ENCODE measurements around the gene HDAC4.
"Not testable (repeated sequence)": the region's sequence is repeated elsewhere in the genome, so short reads cannot be mapped to it uniquely, and the experiment has no call there.

The HDAC4 gene

GRCh38 chr2:239050252-239050649 is 350.6 kb downstream of the HDAC4 start:
- DNase-seq = no peak

DNA sequence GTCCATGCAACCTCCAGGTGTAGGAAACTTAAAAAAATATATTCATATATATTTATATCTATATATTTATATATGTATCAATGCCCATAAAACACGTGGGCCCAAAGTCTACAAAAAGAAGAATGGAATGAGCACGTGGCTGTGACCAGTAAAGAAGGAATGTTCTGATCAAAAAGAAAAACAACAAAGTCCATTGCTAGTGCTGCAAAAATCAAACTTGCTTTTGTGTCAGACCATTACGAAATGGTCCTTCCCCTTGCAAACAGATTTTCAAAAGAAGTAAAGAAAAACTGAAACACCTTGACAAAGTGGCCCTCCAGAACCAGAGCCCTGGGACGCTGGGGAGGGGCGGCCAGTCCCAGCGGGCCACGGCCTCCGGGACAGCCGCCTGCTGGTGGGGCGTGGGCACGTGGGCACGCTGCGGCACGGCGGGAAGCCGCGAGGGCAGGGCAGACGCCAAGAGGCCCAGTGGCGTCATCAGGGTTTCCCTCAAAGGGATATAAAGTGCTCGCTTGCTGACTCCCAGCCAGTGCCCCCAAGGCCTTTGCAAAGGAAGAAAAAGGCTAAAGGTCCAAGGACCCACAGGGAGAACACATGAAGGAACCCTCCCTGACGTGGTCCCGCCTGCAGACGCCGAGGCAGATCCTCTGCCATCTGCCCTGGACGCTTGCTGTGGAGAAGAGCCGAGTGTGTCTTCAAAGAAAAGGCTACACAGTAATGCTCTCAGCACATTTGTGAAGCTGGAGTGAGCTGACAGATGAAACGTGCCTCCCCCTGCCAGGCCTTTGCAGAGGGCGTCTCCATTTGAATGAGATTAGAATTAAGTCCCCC is 351.2 kb downstream of the HDAC4 start:
- peak; percentile 21 for DNase-seq

- DNase-seq = no peak
Measured at GRCh38 chr2:239048736-239049135, 352.1 kb downstream of the HDAC4 start.

DNA sequence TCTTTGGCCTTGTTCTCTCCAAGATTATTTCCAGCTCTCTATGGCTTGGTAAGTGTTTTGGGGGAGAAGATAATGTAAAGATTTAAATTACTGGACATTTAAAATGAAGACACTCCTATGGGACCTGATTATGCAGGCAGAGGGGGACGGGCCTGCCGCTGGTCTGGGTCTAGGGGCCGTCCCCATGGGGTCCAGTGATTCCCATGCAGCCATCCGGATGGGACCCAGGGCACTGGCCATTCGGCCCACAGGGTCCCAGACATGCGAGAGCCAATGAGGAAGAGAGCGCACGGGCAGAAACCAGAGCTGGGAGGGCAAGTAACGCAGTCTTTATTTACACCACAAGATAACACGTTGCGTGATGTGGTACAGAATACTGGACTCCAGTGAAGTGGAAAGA is 353.0 kb downstream of the HDAC4 start:
- DNase-seq = no peak

- no peak for DNase-seq
Measured at GRCh38 chr2:239047420-239047819, 353.4 kb downstream of the HDAC4 start.

GRCh38 chr2:239046822-239047221 is 354.0 kb downstream of the HDAC4 start:
- DNase-seq = no peak

DNA sequence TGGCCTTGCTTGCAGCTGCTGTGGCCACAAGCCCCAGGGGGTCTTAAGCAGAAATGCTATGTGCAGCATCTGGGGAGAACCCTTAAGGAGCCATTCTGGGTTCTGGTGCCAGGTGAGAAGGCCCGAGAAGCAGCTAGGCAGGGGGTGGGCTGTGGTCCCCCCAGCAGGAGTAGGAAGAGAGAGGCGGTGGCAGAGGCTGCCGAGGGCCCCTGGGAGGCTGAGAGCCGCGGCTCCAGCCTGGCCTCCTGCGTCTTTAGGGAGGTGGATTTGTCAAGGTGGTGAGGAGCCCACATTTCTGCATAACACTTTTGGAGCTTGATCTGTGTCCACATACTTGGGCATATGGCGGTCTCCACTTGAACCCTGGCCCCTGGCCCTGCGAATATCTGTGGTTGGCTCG is 356.5 kb downstream of the HDAC4 start:
- no peak for DNase-seq

- DNase-seq = no peak
Measured at GRCh38 chr2:239043326-239043725, 357.5 kb downstream of the HDAC4 start.

DNA sequence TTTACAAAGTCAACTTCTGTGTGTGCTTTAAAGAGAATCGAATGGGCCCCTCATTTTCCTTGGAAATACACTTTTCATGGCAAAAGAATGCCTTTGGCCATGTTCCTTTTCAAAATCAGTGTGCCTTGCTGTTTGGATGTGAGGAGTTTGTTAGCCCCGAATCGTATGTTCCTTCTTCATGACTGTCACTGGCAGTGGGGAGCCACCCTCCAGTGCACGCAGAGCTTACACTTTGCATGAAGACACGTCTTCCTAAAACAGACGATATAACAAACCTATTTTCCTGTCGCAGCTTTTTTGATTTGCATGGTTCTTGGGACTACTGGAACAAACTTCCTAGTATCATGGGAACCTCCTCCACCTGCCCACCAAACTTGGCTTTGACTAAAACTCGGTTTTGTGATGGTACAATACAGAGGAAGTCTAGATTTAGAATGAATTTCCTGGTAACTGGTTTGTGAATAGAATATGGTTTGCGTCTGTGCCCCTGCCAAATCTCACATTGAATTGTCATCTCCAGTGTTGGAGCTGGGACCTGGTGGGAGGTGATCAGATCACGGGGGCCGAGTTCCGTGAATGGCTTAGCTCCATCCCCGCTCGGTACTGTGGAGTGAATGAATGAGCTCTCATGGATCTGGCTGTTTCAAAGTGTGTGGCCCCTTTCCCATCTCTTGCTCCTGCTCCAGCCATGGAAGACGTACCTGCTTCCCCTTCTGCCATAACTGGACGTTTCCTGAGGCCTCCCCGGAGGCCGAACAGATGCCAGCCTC is 358.1 kb downstream of the HDAC4 start:
- no peak for DNase-seq

- no peak for DNase-seq
Measured at GRCh38 chr2:239042046-239042445, 358.8 kb downstream of the HDAC4 start.

DNA sequence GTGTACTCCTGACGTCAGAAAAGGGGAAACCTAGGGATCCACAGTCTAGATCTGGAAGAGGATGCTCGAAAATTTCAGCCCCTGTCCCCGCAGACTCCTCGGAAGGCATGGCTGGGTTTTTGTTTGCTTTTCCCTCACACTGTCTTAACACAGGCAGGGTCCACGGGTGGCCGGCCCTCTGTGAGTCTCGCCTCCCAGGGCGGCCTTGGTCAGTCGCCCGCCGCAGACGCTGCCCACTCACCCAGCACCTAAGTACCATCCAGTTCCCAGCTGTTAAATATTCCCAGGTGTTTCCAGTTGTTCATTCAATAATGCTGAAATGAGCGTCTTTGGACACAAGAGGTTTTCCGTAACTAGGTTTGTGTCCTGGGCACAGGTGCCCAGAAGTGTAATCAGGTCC is 359.8 kb downstream of the HDAC4 start:
- no peak for DNase-seq

DNA sequence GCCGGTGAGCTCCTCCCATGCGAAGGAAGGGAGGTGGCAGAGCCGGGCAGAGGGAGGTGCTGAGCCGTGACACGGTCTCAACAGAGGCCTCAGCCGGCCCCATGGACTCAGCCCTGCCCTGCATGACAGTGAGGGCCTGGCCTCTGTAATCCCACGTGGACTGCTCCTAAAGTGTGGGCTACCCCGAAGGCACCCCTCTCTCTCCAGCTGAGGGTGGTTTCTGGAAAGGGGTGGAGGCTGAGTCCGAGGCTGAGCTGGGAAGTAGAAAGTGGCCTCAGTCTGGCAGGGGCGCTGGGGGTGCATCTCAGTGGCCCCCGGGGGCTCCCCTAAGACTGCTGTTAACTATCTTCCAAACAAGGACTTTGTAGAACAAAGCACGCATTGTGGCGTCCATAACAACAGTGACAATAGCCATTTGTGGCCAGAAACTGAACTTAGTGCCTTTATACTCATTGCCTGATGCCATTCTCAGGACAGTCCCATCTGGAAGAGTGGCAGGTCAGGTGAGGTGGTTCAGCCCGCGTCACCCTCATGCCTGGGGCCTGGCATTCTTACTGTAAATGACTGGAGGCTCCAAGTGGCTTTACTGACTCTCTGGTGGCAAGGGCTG is 360.6 kb downstream of the HDAC4 start:
- no peak for DNase-seq

GRCh38 chr2:239039479-239039861 is 361.4 kb downstream of the HDAC4 start:
- no peak for DNase-seq

- no peak for DNase-seq
Measured at GRCh38 chr2:239038773-239039478, 361.9 kb downstream of the HDAC4 start.

- DNase-seq = not testable (repeated sequence)
Measured at GRCh38 chr2:239038284-239038683, 362.5 kb downstream of the HDAC4 start.

DNA sequence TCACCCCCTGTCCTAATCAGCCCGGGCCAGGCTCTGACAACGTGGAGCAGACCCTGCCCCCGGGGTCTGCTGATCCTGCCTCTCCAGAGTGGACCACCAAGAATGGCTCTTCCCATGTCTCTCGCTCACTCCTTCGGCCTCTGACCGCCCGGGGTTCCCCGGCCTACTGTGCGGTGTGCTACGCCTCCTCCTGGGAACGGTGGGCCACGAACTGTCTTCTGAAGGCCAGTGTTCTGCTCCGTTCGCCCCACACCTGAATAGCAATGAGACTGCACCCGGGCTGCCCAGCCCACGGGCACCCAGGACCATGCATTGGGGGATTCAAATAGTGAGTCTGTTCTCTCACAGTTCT is 363.3 kb downstream of the HDAC4 start:
- no peak for DNase-seq

DNA sequence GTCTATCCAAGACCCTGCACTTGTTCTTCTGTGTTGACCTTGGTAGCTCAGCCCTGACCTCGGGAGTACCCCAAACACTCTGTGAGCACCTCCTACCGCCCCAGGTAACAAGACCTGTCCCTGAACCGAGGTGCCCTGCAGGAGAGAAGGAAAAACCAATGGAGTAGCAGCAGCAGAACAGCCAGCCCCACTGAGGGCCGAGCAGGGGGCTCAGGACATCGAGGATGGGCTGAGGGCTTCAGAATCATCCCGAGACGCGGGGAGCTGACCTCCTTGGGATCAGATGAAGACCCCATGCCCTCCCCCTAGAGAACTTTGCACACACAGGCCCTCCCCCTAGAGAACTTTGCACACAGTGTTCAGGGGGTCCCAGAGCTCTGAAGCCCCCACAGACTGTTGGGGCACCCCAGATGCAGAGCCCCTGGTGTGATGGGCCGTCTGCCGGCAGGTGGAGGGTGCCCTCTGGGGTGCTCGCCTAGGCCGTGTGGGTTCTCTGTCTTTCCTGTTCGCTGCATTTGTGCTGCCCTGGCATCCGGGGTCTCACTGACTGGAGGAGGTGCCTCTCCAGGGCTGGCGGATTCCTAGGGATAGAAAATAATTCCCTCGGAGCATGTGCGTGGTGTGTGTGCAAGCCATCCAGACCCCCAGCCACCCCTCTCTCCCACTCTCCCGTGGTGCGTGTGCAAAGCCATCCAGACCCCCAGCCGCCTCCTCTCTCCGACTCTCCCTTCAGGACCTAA is 363.8 kb downstream of the HDAC4 start:
- DNase-seq = no peak

- DNase-seq = no peak
Measured at GRCh38 chr2:239035997-239036731, 364.7 kb downstream of the HDAC4 start.

GRCh38 chr2:239035361-239035814 is 365.4 kb downstream of the HDAC4 start:
- DNase-seq = peak; percentile 22

DNA sequence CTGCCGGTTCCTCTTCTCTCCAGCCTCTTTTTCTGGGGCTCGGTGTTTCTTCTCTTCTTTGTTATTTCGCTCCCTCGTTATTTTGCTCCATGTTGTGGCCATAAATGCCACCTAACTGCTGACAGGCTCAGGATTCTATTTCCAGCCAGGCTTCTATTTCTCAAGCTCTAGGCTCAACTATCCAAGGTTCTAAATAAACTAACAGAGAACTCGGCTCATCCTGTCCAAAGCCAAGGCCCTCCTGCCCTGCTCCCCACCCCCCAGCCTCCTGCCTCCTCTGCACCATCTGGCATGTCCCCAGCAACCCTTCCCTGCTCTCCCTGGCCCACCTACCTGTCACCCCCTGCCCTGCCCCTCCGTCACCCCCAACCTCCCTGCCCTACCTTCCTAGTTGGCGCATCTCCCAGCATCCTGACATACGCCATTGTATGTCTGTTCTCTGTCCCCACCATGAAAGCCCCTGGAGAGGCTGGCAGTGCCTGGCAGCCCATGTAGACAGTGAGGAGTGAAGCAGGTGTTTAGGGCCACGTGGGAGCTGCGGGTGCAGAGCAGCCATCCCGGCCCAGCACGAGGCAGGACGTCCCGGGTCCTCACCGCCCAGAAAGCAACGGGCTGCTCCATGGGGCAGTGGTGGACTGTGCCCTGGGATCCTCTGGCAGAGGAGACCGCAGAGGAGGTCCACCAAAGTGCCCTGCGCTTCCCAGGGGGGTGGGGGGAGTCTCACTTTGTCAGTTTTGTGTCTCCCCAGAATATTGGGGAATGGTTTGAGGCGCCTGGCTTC is 366.1 kb downstream of the HDAC4 start:
- no peak for DNase-seq
